CD4-positive, alpha-beta T cell treated with Interleukin-6 for 4 hours (primary cell): ENCODE measurements around the gene FAR2.
A peak's percentile ranks its signal among the peaks of the same experiment; 100 is the strongest.
"Not testable (repeated sequence)": the region's sequence is repeated elsewhere in the genome, so short reads cannot be mapped to it uniquely, and the experiment has no call there.

Experiments
- DNase-seq: peaks from one replicate; pipeline ENCODE4 v3.0.0-alpha.2; 2020; ENCODE audit warnings: mixed read lengths

FAR2 gene

DNA sequence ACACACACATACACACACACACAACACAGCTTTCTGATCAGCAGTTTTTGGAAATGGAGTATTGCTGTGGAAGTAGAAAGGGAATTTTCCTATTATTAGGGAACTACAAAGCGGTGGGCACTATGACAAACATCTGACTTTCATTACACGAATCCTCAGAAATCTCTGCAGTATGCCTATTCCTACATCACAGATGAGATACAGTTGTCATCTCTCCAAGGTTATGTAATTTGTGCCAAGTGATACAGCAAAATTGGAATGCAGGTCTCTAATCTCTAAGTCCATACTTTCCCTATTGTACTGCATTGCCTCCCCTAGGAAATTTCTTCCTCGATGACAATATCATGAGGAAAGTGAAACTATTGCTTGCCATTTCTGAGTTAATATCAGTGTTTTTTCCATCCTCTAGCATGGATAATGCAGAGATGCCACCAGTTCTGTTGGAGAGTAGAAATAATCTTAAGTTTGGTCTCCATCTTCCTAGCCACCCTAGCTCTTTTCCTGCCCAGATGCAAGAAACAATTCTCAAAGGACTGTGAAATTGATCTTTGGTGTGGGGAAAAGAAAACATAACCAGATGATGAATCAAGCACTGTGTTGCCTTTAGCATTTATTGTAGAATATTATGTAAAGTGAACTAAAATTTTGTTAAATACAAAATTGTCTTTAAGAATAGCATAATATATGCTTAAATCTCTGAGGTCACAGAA, 137.2 kb downstream of the FAR2 start:
- DNase-seq: no peak

DNA sequence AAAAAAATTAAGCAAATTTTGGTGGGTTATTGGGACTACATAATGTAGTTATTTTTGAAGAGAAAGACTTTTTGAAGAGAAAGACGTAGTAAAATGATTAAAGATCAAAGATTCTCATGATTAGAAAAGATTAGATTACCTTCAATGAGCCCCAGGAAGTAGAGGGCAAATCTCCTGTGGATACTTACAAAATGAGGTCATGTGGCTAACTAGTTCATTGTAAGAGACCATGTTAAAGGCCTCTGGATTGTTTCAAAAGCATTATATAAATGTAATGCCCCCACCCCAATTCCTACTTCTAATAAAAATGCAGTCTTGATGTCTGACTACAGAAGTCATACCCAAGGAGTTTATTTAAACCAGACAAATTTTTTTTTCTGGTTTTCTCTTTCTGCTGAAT, 138.5 kb downstream of the FAR2 start:
- no peak for DNase-seq

DNA sequence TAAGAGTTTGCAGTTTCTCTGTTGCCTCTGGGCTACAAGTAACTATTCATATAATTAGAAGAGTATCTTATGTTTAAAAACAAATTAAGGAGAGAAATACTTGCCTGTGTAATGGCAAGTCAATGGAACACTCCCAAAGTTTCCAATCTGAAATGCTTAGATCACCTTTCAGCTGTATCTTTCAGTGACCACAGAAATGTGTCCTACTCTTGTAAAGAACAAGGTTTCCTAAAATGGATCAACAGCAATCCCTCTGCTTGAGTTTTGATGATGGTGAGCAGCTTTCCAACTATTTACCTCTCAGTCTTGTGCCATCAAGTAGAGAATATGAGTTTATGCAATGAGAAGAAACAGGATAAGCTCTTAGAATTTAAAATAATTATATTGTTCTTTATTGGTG, 139.0 kb downstream of the FAR2 start:
- no peak for DNase-seq

DNA sequence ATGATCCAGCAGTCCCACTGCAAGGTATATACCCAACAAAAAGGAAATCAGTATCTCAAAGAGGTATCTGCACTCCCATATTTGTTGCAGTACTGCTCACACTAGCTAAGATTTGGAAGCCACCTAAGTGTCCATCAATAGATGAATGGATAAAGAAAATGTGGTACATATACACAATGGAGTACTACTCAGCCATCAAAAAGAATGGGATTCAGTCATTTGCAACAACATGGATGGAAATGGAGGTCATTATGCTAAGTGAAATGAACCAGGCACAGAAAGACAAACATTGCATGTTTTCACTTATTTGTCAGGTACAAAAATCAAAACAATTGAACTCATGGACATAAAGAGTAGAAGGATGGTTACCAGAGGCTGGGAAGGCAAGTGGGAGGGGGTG, 141.4 kb downstream of the FAR2 start:
- DNase-seq: not testable (repeated sequence)

DNA sequence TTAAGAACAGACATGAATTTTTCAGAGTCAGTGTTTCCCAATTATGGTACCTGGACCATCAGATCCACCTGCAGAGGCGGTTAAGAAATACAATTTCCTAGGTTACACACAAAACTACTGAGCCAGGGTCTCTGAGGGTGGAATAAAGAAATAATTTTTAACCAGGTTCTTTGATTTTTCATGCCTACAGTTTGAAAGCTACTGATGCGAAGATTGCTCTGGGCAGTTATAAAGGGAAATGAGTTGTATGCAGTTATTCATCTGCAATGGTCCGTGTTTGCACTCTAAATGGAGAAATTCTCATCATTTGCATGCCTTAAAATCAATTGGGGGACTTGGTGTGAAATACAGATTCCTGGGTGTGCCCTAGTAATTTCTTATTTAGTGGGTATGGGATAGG, 142.1 kb downstream of the FAR2 start:
- DNase-seq: no peak

DNA sequence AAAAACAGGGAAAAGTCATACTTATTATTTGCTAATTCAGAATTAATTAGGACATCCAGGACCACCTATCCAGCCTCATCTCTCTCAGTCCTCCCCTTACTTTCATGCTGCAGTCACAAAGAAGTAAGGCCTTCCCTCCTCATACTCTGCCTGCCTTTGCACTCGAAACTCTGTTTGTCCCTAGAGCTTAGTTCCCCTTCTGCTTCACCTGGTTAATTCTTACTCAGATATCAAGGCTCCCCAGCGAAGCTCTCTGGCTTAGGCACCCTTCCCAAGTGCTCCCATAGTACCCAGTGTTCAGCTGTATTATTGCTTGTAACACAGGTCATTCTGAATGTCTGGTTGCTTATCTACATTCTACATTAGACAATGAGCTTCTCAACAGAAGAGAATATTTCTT, 150.6 kb downstream of the FAR2 start:
- DNase-seq: no peak

DNA sequence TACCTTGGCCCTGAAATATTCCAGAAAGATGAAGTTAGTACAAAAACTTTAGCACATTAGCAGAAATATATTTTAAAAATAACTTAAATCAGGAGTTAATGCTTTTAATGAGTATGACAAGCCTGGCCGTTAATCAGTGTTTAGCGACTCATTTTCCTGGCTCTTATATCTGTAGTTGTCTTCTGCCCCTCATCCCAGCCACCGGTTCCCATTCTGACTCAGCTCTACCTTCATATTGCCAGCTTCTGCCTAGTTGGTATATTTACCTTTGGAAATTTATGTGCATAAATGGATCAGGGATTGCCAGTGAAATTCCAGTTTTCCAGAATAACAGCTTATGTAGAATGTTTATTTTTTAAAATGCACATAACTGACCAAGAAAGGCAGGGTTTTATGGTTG, 152.0 kb downstream of the FAR2 start:
- DNase-seq: no peak

DNA sequence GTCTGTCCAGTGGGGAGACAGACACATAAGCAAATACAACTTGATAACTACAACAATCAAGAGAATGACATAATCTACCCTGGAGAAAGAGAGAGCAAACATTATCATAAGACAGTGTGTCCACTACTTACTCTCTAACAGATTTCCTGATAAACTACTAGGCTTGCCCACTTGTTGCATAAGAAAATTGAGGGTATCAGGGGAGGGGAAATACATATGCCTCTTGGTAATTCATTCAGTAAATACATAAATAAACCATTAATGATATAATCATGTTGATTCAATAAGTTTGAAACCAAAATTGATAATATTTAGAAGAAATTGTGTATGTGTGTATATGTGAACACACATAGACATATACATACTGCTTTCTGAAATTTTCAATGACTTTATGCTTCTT, 155.3 kb downstream of the FAR2 start:
- no peak for DNase-seq

DNA sequence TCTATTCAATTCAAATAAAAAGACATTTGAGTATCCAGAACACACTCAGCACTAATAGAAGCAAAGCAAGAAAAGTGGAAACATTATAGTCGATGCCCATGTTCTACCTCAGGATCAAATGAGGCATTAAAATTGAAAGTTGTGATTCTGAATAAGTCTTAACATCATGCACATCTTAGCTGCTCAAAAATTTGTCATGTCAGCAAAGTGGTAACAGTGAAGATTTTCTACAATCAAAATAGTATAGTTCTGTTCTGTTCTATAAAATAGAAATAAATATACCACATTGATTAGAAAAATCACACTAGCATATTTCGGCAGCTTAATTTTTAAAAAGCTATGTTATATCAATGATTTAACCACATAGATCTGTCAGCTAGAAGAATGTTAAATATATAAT, 157.2 kb downstream of the FAR2 start:
- no peak for DNase-seq

DNA sequence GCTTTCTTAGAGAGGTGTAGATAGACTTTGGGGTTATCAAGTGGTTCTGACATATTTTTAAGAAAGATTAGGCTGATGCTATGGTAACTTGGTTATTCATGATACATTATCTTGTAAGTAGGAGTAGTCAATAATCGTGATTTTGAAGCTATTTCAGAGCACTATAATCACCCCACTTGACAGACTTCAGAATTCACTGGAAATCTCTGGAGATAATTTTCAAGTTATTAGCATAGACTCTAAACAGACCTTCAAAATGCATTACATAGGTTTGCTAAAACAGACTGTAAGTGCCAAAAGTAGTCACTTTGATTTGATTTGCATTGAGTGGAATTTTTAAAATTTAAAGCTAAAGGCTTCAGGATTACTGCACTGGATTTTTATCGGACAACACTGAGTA, 157.6 kb downstream of the FAR2 start:
- no peak for DNase-seq

DNA sequence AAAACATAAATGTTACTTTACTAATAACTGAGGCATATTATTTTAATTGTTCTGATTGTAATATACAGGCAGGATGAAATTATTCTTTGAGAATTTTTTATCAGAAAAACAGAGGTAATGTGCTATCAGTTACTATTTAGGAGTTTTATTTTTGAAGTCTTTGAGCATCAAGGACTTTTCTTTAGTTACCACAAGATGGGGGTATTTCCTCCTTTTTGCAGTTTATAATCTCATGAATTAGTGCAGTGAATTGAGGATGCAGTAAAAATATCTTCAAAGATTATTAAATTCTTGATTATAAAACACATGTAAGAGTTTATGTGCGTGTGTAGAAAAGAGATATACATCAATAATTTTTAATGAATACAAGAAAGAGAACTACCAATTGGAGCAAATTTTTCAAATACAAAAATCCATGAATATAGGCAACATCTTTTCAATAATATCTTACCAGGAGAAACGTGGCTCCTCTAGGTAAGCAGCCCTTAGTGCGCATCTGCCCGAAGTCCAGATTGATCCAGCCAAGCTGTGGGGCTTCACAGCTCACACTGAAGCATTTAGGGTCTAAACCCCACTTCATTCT, 160.3 kb downstream of the FAR2 start:
- no peak for DNase-seq

DNA sequence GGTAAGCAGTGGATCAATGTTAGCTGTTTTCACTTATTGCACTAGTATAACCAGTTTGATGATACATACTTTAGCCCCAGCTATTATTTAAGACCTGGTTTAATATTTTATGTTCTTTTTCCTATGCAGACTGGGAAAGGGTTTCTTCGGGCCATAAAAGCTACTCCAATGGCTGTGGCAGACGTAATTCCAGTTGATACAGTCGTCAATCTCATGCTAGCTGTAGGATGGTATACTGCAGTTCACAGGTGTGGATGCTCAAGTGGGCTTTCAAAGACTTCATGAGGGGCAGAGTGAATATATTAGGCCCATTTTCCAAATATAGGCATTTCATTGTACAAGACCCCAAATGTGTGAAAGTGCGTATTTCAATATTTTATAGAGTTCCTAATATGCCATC, 161.8 kb downstream of the FAR2 start:
- DNase-seq: no peak

DNA sequence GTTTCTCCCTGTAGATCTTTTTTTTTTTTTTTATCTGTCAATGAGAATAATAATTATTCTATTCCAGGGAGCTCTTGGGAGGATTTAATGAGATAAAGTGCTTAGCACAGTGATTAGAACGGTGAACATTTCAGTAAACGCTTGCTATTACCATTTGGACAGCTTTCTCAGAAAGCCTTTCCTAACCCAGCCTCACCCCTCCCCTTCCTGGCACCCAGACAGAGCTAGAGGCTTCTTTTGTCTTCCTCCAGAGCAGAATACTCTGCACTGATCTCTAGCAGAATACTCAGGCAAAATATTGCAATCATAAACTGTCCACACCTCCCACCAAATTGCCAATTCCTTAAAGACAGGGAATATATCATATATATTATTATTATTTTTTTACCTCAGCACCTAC, 165.3 kb downstream of the FAR2 start:
- no peak for DNase-seq

DNA sequence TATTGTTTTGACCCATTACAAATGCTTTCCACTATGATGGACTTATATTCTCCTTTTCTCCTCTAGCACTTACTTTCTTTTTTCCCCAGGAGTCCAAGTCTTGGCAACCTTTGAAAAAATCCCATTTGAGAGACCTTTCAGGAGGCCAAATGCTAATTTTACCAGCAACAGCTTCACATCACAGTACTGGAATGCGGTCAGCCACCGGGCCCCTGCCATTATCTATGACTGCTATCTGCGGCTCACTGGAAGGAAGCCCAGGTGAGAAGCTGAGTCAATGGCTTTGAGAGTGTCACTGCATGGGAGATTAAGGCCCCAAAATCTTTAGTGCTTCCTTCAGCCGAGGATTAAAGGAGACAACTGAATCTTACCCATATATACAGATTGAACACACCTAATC, 167.7 kb downstream of the FAR2 start:
- DNase-seq: no peak

DNA sequence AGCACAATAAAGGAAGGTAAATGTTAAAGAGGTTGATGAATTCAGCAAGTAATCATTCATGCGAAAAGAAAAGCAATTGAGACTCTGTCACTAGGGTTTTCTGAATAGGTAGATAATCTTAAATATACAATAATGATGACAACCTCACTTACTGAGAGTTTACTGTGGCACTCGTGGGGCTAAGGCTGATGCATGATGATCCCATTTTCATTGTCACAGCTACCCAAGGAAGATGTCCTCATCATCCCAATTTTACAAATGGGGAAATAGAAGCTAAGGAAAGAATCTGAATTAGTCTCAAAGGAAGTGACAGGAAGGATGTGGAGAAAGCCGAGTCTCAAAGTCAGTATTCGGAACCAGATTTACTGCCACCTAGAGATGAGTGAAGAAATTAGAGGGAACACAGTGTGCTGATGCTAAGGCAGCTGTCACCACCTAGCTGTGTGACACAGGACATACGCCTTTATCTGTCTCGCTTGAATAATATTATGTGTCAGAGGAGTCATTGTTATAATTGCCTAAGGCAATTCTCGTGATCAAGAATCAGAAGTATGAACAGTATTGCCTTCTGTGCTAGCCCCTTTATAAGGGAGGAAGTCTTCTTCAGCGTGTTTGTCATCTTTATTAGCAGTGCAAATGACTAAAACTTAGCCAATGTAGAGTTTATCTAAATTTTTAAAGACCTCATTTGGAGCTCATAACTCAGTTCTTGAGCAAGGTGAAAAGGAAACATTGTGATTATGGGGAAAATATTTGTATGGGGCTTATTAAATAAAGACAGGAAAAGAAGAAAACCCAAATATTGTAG, 168.7 kb downstream of the FAR2 start:
- peak; percentile 47 for DNase-seq

DNA sequence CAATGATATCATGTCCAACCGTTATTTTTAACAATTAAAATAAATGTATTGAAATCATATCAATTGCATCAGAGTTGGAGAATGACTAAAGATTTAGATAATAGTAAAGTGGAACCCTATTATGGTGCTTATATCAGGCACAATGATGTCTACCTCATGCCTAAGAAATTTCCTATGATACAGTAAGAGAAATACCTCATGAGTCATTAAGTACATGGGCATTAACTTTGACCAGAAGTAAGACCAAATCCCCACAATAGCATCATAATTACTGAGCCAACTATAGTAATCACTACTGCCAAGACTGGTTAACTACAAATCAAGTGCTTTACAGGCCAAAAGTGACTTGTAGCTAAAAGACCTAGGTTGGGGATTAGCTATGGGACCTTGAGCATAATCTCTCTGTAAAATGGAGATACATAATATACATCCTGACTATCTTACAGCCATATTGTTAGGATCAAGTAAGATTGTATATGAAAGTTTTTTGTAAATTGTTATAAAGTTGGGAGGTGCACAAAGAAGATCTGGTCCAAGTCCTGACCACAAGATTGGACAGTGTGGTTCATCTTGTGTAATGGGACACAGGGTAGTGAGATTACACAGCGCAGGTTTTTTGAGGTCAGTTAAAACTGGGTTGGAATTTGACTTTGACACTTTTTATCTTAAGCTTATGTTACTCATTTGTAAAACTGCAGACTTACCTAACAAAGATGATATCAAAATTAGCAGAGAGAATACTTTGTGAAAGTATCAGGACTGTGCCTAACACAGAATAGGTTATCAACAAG, 171.4 kb downstream of the FAR2 start:
- DNase-seq: no peak

DNA sequence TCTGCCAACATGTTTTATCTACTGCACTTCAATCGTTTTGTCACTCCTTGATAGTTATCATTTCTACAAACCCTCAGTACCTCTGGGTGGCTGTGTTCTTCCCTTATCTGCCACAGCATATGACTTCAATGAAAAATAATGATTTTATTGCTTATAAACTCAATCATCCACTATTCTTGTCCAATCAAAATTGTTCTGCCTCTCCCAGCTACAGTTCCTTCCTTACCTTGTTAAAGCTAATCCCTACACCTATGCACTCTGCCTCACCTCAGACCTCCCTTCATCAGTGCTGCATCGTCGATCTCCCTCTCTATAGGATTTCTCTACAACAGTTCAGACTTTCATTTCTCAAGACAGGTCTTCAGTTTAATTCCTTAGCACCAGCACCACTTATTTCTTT, 173.1 kb downstream of the FAR2 start:
- DNase-seq: no peak

DNA sequence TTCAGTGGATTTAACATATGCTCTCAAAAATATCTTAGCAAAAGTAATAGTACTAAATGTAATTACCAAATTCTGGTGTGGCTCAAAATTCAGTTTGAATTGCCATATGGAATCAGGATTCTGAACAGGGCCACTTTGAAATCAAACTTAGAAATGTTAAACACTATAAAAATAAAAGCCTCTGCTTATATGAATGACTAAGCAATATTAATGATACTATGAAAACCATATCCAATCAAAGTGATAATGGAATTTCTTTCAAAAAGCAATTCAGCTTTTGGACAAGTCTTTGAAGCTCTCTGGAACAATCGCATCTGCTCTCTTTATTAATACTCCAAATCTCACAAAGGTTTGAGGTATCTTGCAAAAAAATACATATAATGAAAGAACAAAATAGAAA, 180.3 kb downstream of the FAR2 start:
- DNase-seq: no peak

DNA sequence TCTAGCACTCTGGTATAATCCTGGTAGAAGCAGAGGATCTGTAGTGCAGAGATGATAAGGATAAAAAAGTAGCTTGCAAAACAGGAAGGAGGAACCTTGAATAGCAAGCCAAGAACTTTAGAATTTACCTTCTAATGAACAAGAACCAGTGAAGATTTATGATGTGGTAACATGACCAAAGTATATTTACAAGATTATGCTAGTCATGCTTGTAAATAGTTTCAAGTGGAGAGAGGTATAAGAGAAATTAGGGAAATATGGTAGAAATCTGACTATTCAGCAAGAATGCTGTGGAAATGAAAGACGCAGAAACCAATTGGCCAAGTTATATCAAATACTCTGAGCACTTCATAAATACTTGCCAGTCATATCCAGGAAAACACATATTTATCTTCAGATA, 184.1 kb downstream of the FAR2 start:
- DNase-seq: no peak

DNA sequence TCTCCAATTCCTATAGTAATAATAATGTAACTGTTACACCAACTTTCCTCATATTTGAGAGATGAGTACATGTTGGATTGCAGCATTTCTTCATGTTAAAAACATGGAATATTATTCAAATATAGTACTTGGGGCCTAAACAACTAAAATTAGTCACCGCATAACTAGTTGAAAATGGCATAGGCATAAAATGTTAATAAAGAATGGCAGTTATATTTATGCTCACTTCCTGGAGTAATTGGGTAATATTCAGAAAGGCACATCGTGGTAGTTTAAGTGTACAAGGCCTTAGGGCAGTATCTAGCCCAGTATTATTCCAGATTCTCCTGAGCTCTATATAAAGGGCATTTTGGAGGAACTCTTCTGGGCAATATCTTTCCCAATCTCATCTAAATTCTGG, 185.9 kb downstream of the FAR2 start:
- no peak for DNase-seq

DNA sequence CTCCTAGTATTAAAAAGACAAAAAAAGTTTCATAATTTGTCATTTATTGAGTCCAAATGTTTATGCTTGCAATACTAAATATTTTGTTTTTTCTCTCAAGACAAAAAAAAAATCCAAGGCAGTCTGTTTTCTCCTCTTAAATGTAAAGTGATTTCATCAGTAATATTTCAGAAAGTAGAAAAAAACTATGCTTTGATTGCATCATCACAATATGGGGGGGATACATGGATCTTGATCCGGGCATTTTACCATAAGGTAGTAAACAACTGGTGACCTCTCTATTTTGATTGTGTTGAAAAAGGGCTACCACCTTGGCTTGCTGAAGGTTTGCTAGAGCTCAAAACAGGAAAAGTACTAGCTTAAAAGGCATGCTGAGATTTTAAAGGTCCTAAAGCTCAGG, 188.2 kb downstream of the FAR2 start:
- DNase-seq: no peak

DNA sequence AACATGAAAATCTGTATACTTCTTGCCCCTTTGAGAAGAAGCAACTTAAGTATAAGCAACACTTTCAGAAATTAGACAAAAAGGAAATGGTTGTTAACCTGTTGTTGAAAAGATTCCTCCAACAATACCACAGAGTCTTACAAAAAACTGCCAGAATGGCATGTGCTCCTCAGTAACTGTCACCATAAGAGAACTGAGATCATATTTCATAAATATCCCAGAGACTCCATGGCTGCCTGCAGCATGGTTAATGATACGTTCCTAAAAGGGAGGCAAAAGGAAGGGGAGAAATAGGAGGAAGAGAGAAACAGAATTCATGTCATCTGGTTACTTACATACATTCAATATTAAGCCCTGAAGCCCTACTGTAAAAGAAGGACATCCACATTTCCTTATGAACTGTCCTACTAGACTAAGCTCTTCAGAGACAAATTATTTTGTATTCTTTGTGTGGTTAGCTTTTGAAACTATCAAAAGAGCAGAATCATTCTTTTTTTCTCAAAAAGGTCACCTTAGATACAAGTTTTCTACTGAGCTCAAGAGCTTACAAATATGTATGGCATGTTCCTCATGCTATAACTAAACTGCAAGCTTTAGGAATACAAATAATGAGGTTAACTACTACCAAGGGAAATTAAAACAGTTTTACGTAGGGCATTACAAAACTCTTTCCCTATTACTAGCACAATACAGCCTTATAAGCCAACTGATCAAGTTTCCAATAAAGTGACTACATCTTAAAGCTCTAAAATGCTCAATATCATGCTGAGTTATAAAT, 194.1 kb downstream of the FAR2 start:
- DNase-seq: no peak
